ENCODE measurements around the gene SULT2B1.

Gene SULT2B1

GRCh38 chr19:48600679-48601417 is 48.9 kb downstream of the SULT2B1 start:
- DNase-seq (no peak), ATAC-seq (no peak)

GRCh38 chr19:48603001-48603400 is 51.0 kb downstream of the SULT2B1 start:
- ATAC-seq, result no peak
- DNase-seq, result no peak

- DNase-seq, result no peak
- no peak for ATAC-seq
Observed at GRCh38 chr19:48603449-48603848, 51.5 kb downstream of the SULT2B1 start.

- DNase-seq (no peak), ATAC-seq (no peak)
Observed at GRCh38 chr19:48603850-48604249, 51.9 kb downstream of the SULT2B1 start.

- no peak for DNase-seq
- ATAC-seq, result no peak
Observed at GRCh38 chr19:48606463-48607358, 54.7 kb downstream of the SULT2B1 start, which contains the start of gene SPACA4. SPACA4 (plus strand) TSS chr19:48606742; CDS start chr19:48606979, 237 bp downstream.

GRCh38 chr19:48607359-48607755 is 55.4 kb downstream of the SULT2B1 start:
- DNase-seq (no peak), ATAC-seq (no peak)

- peak; percentile 51 for ATAC-seq
Observed at GRCh38 chr19:48608798-48609263, 56.9 kb downstream of the SULT2B1 start.

GRCh38 chr19:48609571-48610108 is 57.7 kb downstream of the SULT2B1 start:
- ATAC-seq, result no peak
- no peak for DNase-seq

More at GRCh38 chr19:48608798-48609263, 56.9 kb downstream of the SULT2B1 start:
- DNase-seq, result peak; percentile 55

- ATAC-seq, result no peak
Observed at GRCh38 chr19:48611872-48612271, 59.9 kb downstream of the SULT2B1 start.

GRCh38 chr19:48613024-48613851 is 61.3 kb downstream of the SULT2B1 start:
- DNase-seq (peak; percentile 26), ATAC-seq (no peak)

More at GRCh38 chr19:48611872-48612271, 59.9 kb downstream of the SULT2B1 start:
- no peak for DNase-seq

GRCh38 chr19:48613852-48614435 is 62.0 kb downstream of the SULT2B1 start:
- ATAC-seq (peak; percentile 11), DNase-seq (peak; percentile 41)

- DNase-seq (peak; percentile 44), ATAC-seq (no peak)
Observed at GRCh38 chr19:48614436-48615230, 62.7 kb downstream of the SULT2B1 start, which contains the start of gene FAM83E. FAM83E (minus strand) TSS chr19:48615076; CDS start chr19:48613372, 1,704 bp downstream.

- ATAC-seq (no peak), DNase-seq (no peak)
Observed at GRCh38 chr19:48615231-48616040, 63.5 kb downstream of the SULT2B1 start.

GRCh38 chr19:48616041-48616436 is 64.1 kb downstream of the SULT2B1 start:
- no peak for DNase-seq
- no peak for ATAC-seq

- DNase-seq (no peak), ATAC-seq (no peak)
Observed at GRCh38 chr19:48616491-48617056, 64.6 kb downstream of the SULT2B1 start.

GRCh38 chr19:48617146-48617937 is 65.4 kb downstream of the SULT2B1 start:
- no peak for DNase-seq
- ATAC-seq, result no peak

- DNase-seq (no peak), ATAC-seq (no peak)
Observed at GRCh38 chr19:48618278-48618915, 66.4 kb downstream of the SULT2B1 start.
